Suppressor macrophage treated with lipopolysaccharide for 1 hour (primary cell): ENCODE data around the gene EXD3.

Experiments
- DNase-seq, 3 donors: peaks; one replicate each; pipeline ENCODE4 v3.0.0-alpha.2; 2020 to 2022

EXD3 gene

DNA sequence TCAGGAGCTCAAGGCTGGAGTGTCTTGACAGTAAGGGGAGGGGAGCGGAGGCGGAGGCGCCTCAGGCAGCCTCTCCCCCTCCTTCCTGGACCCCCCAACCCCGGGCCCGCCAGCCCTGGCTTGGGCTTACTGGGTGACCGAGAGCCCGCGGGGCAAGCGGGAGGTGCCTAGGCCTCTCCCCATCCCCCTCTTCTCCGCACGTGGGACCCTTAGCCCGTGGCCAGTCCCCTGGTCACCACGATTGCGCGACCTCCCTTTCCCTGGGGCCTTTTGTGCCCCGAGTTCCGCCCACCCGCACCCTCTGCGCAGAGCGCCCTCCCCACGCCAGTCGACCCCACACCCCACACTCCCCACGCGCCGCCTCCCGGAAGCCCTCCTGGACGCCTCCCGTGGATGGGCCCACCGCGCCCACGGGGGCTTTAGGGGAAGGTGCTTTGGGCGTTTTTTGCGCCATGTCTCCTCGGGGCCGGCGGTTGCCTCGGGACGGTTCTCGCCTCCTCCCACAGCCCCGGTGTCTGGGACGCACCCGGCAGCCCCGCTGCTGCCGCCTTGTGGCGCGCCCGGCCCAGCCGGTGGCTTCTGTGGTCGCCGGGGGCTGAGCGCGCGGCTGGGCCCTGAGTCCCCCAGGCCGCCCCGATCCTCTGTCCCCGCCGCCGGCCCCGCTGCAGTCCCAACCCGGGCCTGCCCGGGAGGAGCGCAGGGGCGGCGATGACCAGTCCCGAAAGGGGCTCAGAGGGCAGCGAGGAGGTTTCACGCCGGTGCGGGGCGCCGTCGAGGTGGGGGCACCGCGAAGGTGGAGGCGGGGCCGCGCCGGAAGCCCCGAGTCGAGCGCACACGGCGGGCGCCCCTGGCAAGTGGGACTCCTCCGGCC lies 142.3 kb downstream of the EXD3 start:
- DNase-seq, result peak; percentile 27 to 57 (median 46)

DNA sequence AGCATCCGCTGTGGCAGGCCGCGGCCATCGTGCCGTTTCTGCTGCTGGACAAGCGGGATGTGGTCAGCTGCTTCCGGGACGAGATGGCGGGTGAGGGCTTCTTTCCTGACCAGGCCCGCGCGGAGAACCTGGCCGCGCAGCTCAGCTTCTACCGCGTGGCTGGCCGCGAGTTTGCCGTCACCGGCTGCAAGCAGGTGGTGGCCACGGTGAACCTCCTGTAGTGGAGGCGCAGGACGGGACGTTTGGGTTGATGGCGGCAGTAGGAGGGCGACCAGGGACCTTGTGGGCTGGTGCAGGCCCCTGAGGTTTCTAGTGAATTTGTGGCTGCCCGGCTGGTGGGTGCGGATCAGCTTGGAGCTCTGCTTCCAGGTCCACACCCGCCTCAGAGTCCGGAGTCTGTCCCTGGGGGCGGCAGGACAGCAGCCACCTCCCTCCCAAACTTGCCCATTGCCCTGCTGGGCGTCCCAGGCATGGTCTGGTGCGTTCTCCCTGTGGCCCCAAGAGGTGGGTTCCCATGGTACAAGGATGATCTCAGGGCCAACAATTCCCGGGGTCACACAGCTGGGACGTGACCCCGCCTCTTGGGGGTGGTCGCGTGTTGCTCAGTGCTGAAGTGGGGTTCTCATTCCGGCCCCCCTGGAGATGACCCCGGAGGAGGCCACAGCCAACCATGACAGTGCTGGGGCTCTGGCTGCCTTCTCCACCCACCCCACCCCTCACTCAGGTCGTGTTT lies 143.1 kb downstream of the EXD3 start:
- no peak for DNase-seq

DNA sequence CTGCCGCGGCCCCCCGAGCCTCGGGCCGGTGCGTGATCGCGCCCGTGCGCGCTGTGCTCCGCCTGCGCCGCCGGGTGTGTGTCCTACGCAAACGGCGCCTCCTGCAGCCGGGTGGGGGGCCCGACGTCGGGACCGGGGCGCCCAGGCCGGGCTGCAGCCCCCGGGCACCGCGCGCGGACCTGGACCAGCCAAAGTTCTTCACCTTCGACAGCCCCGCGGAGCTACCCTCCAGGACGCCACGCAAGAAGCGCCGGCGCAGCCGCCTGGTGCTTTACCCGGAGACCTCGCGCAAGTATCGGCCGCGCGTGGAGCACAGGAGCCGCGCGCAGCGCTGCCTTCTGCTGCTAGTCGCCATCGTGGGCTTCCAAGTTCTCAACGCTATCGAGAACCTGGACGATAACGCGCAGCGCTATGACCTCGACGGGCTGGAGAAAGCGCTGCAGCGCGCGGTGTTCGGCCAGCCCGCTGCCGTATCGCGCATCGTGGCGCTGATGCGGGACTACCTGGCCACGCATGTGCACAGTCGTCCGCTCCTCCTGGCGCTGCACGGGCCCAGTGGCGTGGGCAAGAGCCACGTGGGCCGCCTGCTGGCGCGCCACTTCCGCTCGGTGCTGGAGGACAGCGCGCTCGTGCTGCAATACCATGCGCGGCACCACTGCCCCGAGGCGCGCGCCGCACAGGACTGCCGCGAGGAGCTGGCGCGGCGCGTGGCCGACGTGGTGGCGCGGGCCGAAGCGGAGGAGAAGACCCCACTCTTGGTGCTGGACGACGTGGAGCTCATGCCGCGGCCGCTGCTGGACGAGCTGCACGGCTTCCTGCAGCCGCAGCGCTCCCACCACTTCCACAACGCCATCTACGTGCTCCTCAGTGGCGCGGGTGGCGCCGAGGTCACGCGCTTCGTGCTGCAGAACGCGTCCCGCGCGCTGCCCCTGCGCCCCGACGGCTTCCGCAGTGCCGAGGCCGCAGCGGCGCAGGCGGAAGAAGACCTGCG lies 143.9 kb downstream of the EXD3 start:
- no peak for DNase-seq

DNA sequence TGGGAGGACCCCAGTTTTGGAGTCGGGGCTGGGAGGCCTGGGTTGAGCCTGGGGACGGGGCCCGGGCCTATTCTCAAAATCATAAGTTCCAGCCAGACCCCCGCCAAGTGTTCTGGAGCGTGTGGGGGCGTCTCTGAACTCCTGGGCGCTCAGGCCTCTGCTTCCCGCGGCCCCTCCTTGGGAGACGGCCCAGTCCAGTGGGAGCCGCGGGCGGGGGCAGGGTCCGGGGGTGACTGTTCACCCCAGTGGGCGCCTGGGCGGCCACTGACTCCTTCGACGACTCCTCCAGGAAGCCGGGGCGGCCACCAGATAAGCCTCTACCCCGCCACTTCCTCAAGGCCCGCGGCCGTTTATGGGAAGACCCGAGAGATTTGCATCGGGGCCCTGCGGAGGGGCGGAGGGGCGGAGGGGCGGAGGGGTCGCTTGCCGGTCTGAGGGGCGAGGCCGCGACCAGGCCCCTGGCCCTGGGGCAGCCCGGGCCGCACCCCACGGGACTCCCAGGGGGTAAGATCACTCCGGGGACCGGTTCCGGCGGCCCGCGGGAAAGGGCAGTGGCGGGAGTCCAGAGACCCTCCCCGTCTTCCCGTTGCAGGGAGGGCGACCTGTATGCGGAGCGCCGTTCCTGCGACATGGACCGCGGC lies 144.8 kb downstream of the EXD3 start:
- peak; percentile 66 to 77 (median 68) for DNase-seq

DNA sequence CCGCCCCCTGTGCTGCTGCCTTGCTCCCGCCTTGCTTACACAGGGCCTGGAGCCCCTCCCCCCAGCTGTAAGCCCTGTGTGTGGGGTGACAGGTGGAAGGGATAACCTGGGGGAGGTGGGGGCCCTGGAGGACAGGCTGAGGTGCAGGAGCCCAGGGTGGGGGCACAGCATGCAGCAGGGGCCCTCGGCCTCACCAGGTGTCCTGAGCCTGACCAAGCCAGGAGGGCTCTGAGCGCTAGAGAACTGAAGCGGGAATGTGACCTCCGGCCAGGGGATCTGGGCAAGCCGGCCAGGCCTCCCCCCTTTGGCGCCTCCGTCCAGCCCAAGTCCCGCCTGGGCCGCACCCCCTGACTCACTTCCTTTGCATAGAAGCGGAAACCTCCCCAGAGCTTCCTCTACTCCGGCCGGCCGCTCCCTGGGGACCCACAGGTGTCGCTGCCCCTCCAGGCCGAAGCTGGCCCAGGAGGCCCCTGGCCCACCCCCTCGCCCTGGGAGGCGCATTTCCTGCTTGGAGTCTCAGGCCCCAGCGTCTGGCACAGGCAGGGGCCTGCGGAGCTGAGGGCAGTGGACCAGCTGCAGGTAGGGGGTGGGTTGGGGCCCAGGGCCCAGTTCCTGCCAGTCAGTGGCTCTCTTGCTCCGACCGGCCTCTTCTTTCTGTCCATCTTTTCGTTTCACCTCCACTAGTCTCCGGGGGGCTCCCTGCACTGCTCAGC lies 145.5 kb downstream of the EXD3 start, which contains the start of gene TOR4A:
Gene TOR4A, plus strand, starts transcription at position 398 of the 713 bp plus-strand sequence. CDS start 964 bp downstream, outside the sequence.
- DNase-seq, result peak; percentile 89 to 94 (median 90)

DNA sequence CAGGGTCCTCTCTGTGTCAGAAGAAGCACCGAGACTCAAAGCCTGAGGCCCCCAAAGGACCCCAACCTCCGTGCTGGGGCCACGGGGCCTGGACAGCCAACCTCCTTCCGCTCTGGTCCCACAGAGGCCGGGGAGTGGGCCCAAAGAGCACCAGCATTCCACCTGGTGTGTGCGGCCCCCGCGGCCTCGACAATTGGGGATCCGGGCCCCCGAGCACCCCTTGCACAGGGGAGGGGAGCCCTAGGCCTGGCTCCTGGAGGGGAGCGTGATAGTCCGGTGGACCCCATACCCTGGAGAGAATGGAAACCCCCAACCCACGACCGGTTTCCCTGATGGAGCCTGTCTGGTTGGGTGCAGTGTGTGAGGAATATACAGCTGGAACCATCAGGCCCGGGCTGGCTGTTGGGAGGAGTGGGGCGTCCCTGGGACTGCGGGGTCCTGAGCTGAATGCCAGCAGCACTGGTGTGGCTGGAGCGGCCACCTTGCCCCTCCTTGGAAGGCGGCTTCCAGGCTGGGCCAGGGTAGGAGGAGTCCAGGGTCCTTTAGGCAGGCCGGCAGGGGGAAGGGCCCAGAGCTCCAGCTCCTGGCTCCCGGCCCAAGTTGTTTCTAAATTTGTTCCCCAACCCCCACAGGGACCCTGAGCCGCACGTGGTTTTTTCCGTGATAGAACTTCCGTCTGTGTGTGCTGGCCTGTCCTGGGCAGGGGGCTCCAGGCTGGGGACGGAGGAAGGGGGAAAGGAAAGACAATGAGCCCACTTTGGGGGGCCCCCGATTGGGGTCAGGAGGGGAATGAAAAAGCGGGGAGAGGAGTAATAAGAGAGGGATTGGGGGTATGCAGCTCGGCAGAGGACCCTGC lies 146.3 kb downstream of the EXD3 start:
- peak in 2 of 3 donors; percentile 20 to 22 for DNase-seq

DNA sequence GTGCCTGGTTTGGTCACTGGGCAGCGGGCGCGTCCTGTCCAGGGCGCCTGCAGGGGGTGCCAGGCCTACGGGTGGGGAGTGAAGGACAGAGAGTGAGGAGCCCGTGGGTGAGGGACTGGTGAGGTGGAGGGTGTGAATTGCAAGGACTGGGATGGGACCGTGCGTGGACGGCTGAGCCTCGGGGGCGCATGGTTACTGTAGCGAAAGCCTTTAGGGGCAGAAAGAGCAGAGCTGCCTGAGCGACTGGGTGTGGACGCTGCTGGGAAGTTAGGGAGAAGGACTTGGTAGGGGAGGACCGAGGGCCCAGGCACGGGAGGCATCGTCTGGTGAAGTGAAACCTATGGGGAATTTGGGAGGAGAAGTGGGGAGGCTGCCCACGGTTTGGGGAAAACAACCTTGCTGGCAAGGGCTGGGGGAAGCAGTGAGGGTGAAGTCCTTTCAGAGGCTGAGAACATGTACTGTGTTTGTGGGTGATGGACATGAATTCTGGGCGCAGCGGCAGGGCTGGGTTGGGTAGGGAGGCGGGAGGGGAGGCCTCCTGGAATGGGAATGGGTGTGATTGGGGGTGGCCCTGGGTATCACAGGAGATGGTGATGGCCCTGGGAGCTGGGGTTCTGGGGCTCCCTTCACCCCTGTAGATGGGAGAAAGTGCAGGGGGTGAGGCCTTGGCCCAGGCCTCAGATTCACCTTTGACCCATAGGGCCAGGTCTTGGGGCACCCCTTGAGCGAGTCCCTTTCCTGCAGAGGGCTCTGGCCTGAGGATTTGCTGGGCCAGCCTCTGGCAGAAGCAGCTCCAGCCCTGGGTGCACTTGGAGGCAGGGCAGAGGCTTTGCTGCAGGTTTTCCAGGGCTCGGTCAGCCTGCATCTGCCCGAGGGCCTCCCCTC lies 147.1 kb downstream of the EXD3 start:
- DNase-seq, result peak; percentile 69 to 81 (median 78)

DNA sequence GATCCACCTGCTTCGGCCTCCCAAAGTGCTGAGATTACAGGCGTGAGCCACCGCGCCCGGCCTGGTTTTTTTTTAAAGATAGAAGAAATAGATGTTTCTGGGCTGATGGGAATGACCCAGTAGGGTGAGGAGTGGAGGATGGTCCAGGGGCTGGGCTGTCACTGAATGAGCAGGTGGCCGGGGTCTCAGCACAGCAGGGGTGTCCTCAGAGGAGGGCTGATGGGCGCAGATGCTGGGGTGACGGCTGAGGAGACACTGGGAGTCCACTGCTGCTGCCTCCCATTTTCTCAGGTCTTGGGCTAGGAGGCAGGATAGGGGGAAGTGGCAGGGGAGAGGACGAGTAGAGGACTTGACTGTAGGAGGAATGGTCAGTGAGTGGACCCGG lies 147.8 kb downstream of the EXD3 start:
- no peak for DNase-seq

DNA sequence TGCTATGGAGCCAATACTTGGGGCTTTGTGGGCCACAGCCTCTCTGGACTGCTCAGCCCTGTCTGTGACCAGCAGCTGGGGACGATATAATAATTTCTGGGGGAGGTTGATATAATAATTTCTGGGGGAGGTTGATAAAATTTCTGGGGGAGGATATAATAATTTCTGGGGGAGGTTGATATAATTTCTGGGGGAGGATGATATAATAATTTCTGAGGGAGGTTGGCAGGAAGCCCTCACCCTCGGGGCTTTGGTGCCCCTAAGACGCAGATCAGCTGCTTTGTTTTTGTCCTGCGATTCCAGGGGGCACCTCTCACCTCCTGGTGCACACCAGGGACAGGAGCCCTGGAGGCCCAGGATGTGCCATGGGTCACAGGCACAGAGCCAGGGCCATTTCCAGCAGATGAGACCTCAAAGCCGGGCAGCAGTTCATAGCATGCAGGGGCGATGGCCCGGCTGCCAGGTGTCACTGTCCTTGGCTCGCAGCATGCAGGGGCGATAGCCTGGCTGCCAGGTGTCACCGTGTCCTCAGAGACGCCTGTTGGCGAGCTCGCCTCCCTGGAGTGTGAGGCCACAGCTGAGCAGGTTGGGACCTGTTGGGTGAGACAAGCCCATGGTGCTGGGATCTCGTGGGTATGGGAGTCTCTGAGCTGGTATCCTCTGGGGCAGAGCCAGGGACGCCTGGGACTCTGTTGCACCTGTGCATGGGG lies 149.2 kb downstream of the EXD3 start:
- DNase-seq, result no peak

DNA sequence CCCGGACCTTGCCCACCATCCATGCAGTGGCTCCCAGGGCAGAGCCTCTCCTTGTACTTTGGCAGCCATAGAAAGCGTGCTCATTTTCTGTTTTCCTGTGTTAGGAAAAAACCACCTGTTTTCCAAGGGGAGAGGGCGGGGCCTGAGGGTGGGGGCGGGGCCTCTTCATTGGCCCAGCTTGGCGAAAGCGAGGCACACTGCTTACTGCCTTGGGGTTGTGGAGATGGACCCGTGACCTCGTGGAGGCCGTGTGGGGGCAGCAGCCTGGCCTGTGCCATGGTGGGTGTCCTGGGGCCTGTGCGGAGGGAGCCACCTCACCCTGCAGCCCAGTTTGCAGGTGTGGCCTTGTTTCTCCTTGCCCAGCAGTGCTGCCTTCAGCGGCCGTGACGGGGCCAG lies 149.9 kb downstream of the EXD3 start:
- DNase-seq, result no peak

DNA sequence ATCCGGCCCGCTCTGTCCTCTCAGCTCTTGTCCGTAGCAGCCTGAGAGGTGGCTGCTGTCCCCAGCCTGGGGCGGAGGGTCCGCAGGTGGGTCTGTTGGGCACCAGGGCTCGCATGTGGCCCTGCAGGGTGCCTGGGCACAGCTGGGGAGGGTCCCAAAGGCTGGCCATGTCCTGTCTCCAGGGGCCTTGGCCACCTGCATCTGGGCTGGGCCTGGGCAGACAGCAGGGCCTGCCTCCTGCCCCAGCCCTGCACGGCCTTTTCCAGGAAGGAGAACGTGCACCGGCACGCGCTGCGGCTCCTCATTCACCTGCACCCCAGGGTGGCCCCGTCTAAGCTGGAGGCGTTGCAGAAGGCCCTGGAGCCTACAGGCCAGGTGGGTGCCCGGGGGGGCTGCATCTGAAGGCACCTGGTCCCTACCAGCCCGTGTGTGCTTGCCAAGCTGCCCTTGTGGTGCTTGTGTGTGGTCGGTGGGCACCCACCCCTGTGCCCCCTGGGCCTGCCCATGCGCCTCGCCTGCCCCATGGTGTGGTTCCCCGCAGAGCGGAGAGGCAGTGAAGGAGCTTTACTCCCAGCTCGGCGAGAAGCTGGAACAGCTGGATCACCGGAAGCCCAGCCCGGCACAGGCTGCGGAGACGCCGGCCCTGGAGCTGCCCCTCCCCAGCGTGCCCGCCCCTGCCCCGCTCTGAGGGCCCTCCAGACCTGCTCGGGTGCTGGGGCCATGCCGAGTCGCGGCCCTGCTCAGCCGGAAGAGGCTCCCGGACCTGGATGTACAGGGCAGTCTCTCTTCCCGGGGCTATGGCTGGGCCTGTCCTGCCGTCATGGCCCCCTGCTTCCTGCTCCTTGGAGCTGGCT lies 150.5 kb downstream of the EXD3 start:
- no peak for DNase-seq

DNA sequence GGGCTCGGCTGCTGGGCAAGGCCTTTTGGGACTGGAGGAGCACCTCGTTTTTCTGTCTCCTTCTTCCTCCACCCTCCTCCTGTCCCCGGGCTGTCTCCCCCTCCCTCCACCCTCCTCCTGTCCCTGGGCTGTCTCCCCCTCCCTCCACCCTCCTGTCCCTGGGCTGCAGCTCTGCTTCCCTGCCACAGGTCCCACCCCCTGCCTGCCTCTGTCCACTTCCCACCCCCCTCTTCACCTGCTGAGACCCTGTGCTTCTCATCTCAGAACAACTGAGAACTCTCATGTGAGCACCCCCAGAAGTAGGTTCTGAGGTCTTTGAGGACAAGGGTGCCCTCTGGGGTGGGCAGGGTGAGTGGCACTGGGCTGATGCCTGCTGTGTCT lies 151.3 kb downstream of the EXD3 start:
- DNase-seq, result no peak

DNA sequence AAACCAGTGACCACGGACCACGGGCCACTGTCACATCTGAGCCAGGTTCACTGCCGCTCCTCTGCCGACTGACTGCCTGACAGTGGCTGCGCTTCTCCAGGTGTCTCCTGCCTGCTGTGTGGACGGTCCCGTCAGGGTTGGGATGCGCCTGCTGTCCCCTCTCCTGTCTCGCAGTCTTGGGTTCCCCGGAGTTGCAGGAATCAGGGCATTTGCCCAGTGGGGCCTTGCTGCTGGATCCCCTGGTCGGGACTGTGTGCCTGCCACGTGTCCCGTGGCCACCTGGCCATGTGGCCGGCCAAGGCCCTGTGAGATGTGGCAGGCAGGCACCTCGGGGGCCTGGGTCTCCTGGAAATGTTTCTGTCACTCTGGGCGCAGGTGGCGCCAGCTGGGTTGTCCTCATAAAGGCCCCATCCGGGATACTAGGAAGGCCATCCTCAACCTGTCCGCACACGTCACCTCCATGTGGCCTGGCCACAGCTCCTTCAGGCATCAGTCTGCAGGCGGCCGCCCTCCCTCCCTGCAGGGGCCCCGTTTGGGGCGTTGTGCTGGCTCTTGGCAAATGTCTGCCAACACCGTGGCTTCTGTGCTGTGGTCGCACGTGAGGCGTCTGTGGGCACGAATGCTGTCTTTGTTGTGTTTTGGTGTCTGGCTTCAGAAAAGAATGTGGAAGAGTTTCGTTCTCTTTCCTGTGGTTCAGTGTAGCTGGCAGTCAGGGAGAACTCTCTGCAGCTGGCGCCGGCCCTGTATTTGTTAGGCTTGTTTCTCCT lies 151.8 kb downstream of the EXD3 start:
- DNase-seq, result no peak

DNA sequence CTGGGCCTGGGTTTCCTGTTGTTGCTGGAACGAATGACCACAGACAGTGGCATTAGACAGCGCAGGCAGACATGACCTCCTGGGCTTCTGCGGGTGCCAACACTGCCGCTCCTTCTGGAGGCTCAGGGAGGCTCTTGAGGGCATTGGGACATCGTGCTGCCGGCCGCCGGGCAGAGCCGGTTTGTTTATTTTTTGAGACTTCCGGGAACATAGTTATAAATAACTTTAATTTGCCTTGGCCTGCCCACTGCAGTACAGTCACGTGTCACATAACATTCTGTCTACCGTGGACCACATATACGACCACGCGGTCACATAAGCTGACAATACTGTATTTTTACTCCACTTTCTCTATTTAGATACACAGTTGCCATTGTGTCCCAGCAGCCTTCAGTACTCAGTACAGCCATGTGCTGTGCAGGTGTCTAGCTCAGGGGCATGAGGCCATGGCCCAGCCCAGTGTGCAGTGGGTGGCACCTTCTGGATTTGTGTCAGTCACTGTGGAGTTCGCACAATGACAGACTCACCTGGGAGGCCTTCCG lies 153.7 kb downstream of the EXD3 start:
- DNase-seq, result no peak

DNA sequence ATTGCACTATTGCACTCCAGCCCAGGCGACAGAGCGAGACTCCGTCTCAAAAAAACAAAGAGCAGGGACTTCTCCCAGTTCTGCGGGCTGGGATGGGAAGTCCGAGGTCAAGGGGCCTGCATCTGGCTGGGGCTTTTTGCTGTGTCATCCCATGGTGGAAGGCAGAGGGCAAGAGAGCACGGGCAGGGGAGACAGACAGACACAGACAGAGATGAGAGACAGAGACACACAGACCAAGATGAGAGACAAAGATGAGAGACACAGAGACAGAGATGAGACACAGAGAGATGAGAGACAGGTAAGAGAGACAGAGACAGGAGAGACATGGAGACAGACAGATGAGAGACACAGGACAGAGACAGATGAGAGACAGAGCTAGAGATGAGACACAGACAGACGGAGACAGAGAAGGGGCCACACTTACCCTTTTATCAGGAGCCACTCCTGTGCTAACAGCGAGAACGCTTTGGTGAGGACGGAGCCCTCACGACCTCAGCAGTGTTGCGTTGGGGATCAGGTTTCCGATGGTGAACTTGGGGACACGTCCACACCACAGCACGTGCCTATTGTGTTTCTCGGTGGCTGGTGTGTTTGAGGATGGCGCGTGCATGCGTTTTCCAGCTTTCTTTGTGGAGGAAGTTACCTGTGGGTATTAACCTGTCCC lies 154.3 kb downstream of the EXD3 start:
- peak; percentile 42 to 73 (median 61) for DNase-seq

DNA sequence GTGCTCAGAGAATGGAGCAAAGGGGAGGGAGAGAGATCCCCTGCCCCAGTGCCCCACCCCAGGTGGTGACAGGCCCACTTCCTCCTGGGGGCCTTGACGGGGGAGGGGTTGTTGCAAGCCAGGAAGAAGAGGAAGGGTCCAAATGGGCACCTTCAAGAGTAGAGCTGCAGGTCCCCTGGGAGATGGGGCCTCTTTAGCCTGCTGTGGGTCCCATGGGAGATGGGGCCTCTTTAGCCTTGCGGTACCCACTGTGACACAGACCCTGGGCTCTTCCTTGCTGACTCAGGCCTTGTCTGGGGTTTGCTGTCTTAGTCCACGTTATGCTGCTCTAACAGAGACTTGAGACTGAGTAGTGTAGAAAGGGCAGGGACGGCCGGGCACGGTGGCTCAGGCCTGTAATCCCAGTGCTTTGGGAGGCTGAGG lies 155.0 kb downstream of the EXD3 start:
- no peak for DNase-seq
